Measurements from ENCODE around the gene PSORS1C2. TPM values are rescaled to one million over a fixed set of nuclear protein-coding genes. Genes with fewer than 3 reads are reported as not detected.

The PSORS1C2 gene
- total RNA-seq, 1 donor from 2014 or later = not detected

DNA sequence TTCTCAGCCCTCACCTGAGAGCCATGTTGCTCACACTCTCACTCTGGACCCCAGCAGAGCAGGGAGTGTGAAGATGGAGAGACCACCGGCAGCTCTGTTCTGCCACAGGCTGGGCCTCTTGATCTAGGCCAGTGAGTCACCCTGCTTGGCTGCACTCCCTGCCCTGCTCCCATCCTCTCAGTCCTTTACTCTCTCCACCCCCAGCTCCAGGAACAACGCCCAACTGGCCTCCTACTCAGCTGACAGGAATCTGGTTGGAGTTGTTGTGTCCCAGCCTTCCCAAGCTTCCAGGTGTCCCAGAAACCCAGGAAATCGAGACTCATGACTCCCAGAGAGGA lies 24.4 kb downstream of the PSORS1C2 start, which contains the start of gene PSORS1C1:
Gene PSORS1C1, plus strand, starts transcription at position 260 of the 338 bp plus-strand sequence. CDS start 14,833 bp downstream, outside the sequence.
- H3K4me1 ChIP-seq = peaks cover 50% of the 10 kb centered on the region
- peak within 1 kb of the TSS; percentile 52 for H3K4me3 ChIP-seq
- no peaks in the 10 kb centered on the region for H3K36me3 ChIP-seq
- peaks cover 5% of the 10 kb centered on the region for H3K27me3 ChIP-seq (ENCODE audit: low read depth)
- no peaks in the 10 kb centered on the region for H3K9me3 ChIP-seq (replicated peaks)
- TF ChIP-seq, protein P1, sequence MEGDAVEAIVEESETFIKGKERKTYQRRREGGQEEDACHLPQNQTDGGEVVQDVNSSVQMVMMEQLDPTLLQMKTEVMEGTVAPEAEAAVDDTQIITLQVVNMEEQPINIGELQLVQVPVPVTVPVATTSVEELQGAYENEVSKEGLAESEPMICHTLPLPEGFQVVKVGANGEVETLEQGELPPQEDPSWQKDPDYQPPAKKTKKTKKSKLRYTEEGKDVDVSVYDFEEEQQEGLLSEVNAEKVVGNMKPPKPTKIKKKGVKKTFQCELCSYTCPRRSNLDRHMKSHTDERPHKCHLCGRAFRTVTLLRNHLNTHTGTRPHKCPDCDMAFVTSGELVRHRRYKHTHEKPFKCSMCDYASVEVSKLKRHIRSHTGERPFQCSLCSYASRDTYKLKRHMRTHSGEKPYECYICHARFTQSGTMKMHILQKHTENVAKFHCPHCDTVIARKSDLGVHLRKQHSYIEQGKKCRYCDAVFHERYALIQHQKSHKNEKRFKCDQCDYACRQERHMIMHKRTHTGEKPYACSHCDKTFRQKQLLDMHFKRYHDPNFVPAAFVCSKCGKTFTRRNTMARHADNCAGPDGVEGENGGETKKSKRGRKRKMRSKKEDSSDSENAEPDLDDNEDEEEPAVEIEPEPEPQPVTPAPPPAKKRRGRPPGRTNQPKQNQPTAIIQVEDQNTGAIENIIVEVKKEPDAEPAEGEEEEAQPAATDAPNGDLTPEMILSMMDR (IDR thresholded peaks at IDR 0.05; ENCODE audit: borderline replicate concordance) = no peak
- peak within 1 kb of the TSS; percentile 73 for H3K27ac ChIP-seq (replicated peaks)
- DNase-seq = peak; percentile 89
- intact Hi-C loops (cut with micrococcal nuclease) = no loop called here

- TF ChIP-seq, protein P1 (IDR thresholded peaks at IDR 0.05; ENCODE audit: borderline replicate concordance) = no peak
- intact Hi-C loops (cut with micrococcal nuclease) = no loop called here
- no peak for DNase-seq
- Histone ChIP-seq H3K27ac (replicated peaks) (peak overlapping the region; percentile 73), H3K27me3 (ENCODE audit: low read depth) (peaks cover 9% of the 10 kb centered on the region), H3K9me3 (replicated peaks) (no peaks in the 10 kb centered on the region), H3K4me3 (peak overlapping the region; percentile 52), H3K4me1 (peaks cover 50% of the 10 kb centered on the region), H3K36me3 (no peaks in the 10 kb centered on the region)
Observed at GRCh38 chr6:31113861-31114540, 24.9 kb downstream of the PSORS1C2 start.

GRCh38 chr6:31112478-31112877 lies 26.4 kb downstream of the PSORS1C2 start, which contains the start of gene C6orf15:
C6orf15 (minus strand) TSS chr6:31112575; CDS start chr6:31112555, 20 bp downstream.
- intact Hi-C loops (cut with micrococcal nuclease) = no loop called here
- peaks cover 42% of the 10 kb centered on the region for H3K4me1 ChIP-seq
- no peaks in the 10 kb centered on the region for H3K9me3 ChIP-seq (replicated peaks)
- H3K27me3 ChIP-seq (ENCODE audit: low read depth) = peaks cover 9% of the 10 kb centered on the region
- no peaks in the 10 kb centered on the region for H3K36me3 ChIP-seq
- H3K4me3 ChIP-seq = no peak within 1 kb of the TSS
- H3K27ac ChIP-seq (replicated peaks) = no peak within 1 kb of the TSS
- TF ChIP-seq, protein P1 (IDR thresholded peaks at IDR 0.05; ENCODE audit: borderline replicate concordance) = no peak
- DNase-seq = no peak

DNA sequence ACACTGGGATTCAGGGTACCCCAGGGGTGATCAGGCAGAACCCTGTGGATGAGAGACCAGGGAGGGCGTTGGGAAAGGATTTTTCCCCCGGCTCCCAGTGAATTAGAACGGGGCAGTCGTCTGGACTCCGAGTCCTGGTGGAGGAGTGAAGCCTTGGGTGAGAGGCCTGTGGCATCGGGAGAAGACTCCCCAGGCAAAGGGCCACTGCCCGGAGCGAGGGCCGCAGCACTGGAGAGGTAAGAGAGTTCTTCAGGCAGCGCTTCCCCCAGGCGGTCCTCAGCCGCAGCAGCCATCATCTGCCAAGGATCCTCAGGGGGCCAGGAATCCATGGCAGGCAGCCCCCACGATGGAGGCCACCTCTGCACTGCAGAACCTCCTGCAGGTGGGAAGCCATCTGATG lies 27.2 kb downstream of the PSORS1C2 start:
- no peaks in the 10 kb centered on the region for H3K36me3 ChIP-seq
- H3K27me3 ChIP-seq (ENCODE audit: low read depth) = peaks cover 9% of the 10 kb centered on the region
- no peak overlapping the region for H3K27ac ChIP-seq (replicated peaks)
- TF ChIP-seq, protein P1 (IDR thresholded peaks at IDR 0.05; ENCODE audit: borderline replicate concordance) = no peak
- DNase-seq = no peak
- H3K4me1 ChIP-seq = peaks cover 34% of the 10 kb centered on the region
- H3K4me3 ChIP-seq = no peak overlapping the region
- intact Hi-C loops (cut with micrococcal nuclease) = no loop called here
- H3K9me3 ChIP-seq (replicated peaks) = no peaks in the 10 kb centered on the region

DNA sequence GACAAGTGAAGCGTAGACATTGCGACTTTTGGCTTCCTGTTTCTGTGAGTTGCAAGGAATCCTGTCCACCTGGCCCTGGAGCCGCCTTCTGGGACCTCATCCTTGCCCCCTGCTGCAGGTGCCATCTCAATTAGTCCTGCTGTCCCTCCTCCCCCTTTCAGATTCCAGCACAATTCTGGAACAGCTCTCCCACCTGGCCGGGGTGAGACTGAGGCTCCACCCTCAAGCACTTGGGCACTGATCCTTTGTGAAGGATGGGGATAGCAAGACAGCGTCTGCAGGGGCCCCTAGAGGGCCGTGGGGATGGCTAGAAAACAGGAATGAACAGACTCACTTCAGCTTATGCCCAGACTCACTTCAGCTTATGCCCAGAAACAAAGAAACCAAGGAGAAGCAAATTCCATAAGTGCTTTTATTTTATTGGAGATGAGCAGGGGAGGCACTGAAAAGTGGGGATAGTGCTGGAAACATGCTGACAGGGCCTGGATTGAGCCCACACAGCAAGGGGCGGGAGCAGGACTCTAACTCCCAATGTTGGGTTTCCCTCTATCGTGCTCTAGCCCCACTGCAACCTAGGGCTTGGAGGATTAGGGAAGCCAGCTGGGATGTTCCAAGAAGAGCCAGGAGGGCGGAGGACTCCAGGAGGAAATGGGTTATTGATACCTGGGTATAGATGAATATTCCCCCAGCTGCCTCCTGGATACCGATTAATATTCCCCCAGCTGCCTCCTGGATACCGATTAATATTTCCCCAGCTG lies 27.9 kb downstream of the PSORS1C2 start:
- H3K9me3 ChIP-seq (replicated peaks) = no peaks in the 10 kb centered on the region
- peaks cover 9% of the 10 kb centered on the region for H3K27me3 ChIP-seq (ENCODE audit: low read depth)
- peaks cover 27% of the 10 kb centered on the region for H3K4me1 ChIP-seq
- H3K36me3 ChIP-seq = no peaks in the 10 kb centered on the region
- intact Hi-C loops (cut with micrococcal nuclease) = no loop called here
- DNase-seq = no peak
- no peak overlapping the region for H3K27ac ChIP-seq (replicated peaks)
- TF ChIP-seq, protein P1 (IDR thresholded peaks at IDR 0.05; ENCODE audit: borderline replicate concordance) = no peak
- no peak overlapping the region for H3K4me3 ChIP-seq
